Body of pancreas (tissue), 4 donors: ENCODE measurements around the gene MOSMO.

Experiments
- CTCF ChIP-seq, 7 experiments: fragments of 450-650 bp in 4 of 7; fragments of 200-600 bp in 3 of 7; sonication (generic) in 3 of 7; IDR thresholded peaks; one replicate each; pipeline ENCODE4 v1.5.1; 2016 to 2019; ENCODE audit warnings: antibody characterized with exemption in 7 of 7
- POLR2A ChIP-seq, 3 donors: fragments of 450-650 bp; IDR thresholded peaks; one replicate each; pipeline ENCODE4 v1.6.1; 2016; ENCODE audit warnings: antibody characterized with exemption in 3 of 3, mild to moderate bottlenecking in 2 of 3

- TF ChIP-seq CTCF (IDR thresholded peaks at IDR 0.05) (no peak), POLR2A (IDR thresholded peaks at IDR 0.05) (no peak)
Measured at GRCh38 chr16:22086440-22086839, 78.5 kb downstream of the MOSMO start.
